CD4-positive, alpha-beta T cell treated with Interleukin-17A for 4 hours (primary cell): Measurements from ENCODE around the gene STARD13.
"Not testable (repeated sequence)": the region's sequence is repeated elsewhere in the genome, so short reads cannot be mapped to it uniquely, and the experiment has no call there.

ENCODE experiments used
- DNase-seq: peaks from one replicate; pipeline ENCODE4 v3.0.0-alpha.2; 2020; ENCODE audit warnings: mixed read lengths

Gene STARD13

DNA sequence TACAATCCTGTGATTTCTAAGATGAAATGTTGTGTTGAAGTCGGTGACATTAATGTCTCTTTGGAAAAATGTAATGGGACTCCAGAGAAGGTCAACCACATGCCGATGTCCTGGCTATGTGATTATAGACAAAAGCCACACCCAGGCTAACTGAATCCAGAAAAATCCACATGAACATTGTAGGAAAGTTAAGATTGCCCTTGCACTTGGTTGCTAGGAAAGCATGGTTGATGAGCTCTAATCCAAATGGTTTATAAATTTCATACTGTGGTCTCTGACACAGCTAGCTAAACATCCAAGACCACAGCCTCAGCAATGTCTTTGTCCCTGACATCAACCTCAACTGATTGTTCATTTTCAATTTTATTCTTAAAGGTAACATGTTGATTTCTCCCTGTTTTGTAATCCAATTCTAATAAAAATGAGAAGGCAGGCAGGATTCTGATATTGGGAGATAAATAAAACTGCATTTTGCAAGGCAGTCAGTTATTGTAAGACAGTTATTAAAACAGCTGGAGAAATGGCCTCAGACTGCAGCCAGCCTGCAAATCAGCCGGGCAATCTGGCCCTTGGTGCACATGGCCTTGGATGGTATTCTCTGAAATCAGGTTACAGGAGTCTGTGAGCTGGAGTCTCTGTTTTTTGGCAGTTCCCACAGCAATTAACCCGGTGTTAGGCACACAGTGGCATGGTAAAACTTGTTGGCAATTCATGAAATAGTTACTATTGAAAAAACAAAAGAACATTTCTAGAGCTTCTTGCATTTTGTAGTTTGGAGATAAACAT lies 93.9 kb downstream of the STARD13 start:
- DNase-seq, result no peak

GRCh38 chr13:33189470-33189869 lies 96.1 kb downstream of the STARD13 start:
- no peak for DNase-seq

DNA sequence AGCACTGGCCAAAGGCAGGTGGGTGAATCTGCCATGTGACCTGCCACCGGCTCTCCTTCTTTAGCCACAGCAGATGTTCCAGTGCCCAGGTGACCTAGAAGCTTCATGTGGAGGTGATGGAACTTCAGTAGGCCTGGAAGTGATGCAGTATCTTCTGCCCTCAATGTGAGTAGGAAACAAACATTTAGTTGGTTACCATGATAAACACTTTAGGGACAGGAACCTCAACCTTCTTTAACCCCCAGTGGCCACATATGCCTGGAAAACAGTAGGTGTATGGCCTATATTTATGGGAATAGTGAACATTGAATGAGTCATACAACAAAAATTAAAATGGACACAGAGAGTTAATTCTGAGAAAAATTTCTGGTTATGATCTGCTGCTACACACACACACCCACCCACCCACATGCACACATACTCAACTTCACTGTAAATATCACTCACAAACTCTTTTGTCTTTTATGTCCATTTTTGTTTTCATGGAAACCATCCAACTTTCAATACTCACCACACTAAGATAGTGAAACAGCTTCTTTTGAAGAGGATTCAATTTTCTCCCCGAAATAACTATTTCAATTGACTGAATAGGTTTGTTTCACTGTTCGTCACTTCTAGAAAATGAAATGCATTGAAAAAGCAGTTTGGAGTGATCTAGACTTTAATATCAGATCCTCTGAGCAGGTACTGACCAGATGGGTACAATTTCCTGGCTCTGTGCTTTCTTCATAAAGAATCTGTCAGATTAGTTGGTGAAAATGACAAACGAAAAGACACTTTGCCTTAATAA lies 97.3 kb downstream of the STARD13 start:
- no peak for DNase-seq

DNA sequence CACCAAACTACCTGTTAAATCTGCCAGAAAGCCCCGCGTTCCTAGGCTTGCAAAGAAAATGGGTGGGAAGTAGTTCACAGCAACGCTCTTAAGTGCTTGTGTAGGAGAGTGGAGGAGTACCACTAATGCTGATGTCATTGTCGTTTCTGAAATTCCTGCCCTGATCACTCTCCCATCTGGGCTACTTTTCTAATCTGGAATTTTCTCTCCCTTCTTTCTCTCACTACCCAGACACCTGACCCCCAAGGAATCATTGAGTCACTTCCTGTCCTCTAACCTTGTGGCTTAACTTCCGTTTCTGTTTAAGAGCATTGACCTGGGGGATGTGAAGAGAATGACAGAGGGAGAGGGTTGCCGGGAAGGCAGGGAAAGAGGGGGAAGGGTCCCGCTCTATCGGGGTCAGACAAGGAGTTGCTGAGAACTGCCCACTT lies 98.7 kb downstream of the STARD13 start:
- DNase-seq, result no peak

DNA sequence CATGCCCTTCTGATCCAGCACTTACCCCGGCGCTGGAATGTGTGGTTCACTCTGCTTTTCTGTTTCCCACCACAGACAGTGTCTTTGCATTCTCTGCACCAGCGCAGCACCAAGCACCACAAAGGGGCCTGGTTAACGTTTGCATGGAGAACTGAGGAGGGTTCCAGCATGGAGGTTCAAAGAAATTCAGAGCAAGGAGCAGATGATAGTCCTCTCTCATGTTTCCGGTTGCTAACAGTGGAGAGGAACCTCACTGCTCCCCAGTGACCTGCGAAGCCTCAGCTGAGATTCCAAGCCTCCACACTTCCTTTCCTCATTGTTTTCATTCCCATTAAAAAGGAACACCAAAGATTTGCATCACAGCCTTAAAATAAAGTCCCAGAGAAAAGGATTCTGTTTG lies 99.7 kb downstream of the STARD13 start:
- DNase-seq, result no peak

GRCh38 chr13:33184530-33184929 lies 101.0 kb downstream of the STARD13 start:
- no peak for DNase-seq

- no peak for DNase-seq
These were observed 101.5 kb downstream of the STARD13 start for GRCh38 chr13:33184112-33184490.

DNA sequence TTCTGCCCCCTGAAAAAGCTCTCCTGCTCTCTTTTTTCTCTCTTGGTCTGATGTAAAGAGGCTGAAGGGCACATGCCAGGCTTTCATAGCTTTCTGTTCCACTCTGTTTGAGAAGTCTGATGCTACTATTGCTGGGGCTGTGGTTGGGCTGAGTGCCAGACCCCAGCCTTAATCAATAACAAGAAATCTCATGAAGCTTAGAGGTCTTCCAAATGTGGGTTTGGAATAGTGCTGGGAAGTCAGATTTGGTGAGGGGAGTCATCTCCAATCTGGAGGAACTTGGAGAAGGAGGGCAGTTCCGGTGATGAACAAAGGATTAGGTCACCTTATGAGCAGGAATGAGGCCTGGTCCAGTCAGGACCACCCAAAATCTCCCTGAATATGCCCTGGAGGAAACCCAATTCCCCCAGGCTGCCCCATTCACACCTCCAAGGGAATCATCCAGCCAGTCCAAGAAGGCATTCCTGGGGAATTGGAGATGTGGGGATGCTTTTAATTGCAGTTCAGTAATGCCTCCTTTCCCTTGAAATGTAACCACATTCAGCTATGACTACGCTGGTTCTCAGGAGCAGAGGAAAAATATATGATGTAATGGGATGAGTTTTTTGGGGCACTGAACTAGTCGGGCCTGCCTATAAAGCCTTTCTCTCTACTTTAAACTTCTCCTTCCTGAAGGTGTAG lies 102.0 kb downstream of the STARD13 start:
- DNase-seq, result no peak

DNA sequence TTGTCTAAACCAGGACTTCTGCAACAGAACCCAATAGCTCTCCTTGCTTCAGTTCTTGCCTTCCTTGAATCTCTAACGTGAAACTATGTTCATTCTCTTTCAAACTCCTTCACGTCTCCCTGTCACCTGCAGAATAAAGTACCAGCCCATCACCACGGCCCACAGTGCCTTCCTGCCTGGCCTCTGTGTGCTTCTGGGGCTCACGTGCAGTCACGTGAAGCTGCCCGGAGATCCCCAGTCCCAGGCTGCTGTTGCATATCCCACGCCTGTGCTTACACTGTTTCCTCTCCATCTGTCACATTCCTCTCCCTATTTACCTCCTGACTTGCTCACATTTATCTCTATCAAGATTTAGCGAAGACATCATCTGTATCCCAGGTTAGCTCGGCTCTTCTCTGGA lies 102.8 kb downstream of the STARD13 start:
- DNase-seq, result no peak

GRCh38 chr13:33181264-33181663 lies 104.3 kb downstream of the STARD13 start:
- DNase-seq, result no peak

DNA sequence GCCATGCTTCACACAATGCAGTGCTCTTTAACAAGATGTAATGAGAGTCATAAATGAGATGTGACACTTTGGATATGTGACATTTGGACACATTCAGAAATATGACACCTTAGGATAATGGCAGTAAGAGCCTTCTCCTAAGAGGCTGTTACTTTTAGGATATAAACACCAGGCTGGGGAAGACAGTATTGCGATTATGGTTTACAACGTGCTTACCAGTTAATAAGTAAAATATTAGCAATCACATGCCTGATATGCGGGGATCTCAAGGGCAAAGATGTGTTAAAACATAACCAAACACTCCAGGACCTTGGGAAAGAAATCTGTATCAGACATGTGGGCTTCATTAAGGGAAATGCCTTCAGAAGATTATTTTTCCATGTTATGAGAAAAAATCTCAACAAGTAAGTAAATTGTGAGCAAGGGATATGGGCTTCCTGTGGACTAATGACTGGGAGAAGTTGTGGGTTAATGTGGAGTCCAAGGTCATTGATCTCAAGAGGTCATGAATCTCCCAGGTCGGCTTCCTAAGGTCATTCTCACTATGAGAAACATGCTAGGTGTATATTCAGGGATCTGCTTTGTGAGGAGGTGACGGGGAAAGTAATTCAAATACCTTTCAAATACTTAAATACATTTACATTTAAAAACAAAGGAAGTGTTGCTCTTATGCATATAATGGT lies 105.3 kb downstream of the STARD13 start:
- no peak for DNase-seq

- no peak for DNase-seq
These were observed 106.1 kb downstream of the STARD13 start for GRCh38 chr13:33179463-33179862.

GRCh38 chr13:33178209-33178840 lies 107.2 kb downstream of the STARD13 start:
- DNase-seq, result no peak

DNA sequence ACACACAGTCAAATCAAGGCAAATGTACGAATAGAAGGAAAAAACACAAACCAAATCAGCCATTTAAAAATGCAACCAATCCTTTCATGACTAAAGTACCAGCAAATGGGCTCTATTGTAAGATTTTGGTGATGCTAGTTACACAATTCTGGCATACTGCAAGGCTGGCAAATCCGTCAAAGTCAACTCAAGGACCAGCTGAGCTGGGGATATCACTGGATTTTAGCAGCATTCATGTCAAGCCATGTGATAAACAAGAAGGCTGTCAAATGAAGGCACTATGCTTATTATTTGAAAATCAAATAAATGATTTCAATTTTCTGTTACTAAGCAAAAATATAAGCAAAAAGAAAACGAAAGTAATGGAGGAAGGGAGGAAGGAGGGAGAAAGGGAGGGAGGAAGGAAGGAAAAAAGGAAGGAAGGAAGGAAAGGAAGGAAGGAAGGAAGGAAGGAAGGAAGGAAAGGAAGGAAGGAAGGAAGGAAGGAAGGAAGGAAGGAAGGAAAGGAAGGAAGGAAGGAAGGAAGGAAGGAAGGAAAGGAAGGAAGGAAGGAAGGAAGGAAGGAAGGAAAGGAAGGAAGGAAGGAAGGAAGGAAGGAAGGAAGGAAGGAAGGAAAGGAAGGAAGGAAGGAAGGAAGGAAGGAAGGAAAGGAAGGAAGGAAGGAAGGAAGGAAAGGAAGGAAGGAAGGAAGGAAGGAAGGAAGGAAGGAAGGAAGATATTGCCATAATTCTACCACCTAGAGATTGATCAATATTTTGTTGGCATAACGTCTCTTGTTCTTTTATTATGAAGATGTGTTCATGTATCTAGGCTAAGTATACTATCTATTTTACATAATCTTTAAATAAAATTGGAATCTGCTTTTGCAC lies 108.0 kb downstream of the STARD13 start:
- not testable (repeated sequence) for DNase-seq

DNA sequence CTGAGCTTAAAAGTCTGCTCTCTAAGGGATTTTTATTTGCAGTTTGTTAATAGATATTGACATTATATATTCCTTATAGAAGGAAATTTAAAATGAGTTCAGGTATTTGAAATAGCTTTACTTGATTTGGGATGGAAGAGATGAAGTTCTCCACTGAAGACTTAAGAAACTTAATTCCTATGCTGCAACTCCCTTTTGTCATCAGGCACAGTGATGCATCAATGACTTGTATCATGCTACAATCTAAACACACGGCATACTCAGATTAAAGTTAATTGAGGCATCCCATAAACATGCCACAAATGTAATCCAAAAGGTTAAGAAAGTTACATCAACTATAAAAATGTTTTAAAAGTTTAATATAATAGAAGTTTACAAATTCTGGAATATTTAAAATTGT lies 109.0 kb downstream of the STARD13 start:
- DNase-seq, result no peak

DNA sequence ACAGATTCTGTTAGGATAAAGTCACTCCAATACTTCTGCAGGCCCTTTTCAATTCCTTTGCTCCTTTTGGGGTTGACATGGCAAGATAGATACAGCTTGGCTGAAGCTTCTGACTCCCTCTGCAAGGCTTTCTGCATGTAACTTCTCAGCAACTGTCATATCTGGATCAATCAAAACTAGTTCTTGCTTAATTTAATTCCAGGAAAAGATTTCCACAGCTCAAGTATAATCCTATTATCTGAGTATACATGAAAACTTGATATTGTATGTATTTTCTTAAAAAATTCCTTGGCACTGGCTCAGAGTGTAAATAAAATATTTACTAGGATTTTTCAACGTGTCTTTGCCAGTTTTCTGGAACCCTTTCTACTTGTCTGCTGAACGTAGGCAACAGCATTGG lies 109.6 kb downstream of the STARD13 start:
- no peak for DNase-seq

DNA sequence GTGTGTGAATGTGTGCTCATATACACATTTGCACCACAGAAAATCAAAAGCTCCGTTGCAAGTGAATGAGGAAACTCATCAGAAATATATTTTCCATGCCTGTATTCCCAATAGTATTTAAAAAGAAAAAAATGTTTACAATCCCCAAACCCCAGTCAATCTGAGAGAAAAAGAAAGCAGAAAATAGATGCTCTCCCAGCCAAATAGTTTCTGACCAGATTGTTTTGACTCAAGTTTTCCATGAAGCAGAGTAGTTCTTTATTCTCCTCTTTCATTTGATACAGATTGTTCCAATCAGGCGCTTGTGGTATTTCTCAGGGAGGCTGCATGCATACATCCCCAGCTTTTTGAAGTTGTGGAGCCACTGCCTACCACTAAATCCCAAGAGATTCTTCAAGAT lies 110.6 kb downstream of the STARD13 start:
- DNase-seq, result no peak

GRCh38 chr13:33174491-33174890 lies 111.1 kb downstream of the STARD13 start:
- no peak for DNase-seq

GRCh38 chr13:33172911-33173310 lies 112.6 kb downstream of the STARD13 start:
- no peak for DNase-seq

DNA sequence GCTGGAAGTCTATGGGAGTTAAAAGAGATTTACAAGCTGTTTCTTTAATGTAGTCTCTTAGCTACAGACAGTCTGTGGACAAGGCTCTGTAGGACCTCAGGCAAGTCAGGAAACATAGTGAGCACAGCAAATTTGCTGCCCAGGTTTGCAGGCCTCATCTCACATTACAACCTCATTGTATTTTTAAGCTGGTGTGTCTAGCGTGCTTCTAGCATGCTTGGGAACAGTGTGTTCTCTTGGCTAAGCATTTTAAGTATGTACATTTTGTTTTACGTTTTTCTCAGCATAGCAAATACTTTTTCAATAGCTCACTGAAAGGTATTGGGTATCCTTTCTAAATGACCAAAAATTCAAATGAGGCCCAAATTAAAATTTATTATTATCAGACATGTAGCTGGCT lies 113.2 kb downstream of the STARD13 start:
- no peak for DNase-seq

DNA sequence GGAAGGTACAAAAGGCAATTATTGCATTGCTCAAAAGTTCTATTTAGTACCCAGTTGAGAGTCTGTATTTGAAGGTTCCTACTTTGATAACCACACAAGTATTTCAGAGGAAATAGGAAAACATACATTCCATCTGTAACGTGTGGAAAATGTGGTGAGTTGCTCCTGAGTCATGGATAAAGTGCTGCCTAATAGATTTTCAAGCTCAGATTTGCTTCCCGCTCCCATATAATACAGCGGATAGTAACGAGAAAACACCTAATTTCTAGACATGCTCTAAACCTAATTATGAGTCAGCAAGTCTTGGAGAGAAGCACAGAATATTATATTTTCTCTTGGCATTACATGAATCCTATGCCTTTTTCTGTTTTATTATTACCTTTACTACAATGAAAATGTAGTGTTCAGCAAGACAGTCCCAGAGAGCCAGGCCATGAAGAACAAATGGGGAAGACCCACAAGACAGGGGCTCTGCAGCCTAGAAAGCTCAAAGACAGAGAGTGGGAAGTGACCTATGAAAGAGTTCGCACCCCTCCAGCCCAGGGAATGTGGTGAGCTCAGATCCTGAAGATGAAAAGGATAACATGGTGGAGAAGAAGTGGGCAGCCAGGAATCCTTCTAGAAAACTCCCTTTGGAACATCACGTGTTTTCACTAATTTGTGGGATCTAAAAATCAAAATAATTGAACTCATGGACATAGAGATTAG lies 116.1 kb downstream of the STARD13 start:
- DNase-seq, result no peak
